Activated CD8-positive, alpha-beta memory T cell treated with anti-CD3 and anti-CD28 coated beads for 36 hours (primary cell): ENCODE data around the gene KCNC3. TPM values are rescaled to one million over a fixed set of nuclear protein-coding genes. Genes with fewer than 3 reads are reported as not detected.

Experiments used
- CTCF ChIA-PET: fragments of 350-600 bp; sonication (Branson Sonifier 250); formaldehyde crosslinking; loops from one replicate; lab custom pipeline; 2021; ENCODE audit warnings: antibody characterized with exemption; lab: Charles Lee
- POLR2A ChIA-PET: fragments of 350-600 bp; sonication (Branson Sonifier 250); formaldehyde crosslinking; loops from one replicate; lab custom pipeline; 2021; ENCODE audit warnings: antibody characterized with exemption; lab: Charles Lee
- total RNA-seq, 2 experiments: library from RNA; stranded (reverse); gene quantifications; one replicate each; pipeline ENCODE4 v1.2.3, GENCODE V29; 2021

Gene KCNC3
- total RNA-seq, 2 experiments from 2014 or later = 0.51 to 0.57 TPM

DNA sequence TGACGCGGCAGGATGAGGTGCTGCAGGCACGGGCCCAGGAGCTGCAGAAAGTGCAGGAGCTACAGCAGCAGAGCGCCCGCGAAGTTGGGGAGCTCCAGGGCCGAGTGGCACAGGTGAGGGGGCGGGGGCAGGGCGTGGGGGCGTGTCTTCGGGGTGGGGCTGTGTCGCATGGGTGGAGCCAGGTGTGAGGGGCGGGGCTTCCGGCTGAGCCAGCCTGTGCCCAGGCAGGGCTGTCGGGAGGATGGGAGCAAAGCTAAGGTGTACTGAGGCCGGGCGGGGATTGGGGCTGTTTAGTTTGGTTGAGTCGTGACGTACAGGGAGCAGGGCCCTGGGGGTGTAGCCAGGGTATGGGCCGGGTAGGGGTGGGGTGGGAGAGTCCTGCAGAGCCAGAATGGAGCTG, 62.3 kb downstream of the KCNC3 start:
- ChIA-PET CTCF (interaction anchor here (0.5 kb wide), 1 partner anchor 22 kb away, joined by 4 read pairs; no protein-coding TSS in a partner anchor), POLR2A (no interaction called here)

DNA sequence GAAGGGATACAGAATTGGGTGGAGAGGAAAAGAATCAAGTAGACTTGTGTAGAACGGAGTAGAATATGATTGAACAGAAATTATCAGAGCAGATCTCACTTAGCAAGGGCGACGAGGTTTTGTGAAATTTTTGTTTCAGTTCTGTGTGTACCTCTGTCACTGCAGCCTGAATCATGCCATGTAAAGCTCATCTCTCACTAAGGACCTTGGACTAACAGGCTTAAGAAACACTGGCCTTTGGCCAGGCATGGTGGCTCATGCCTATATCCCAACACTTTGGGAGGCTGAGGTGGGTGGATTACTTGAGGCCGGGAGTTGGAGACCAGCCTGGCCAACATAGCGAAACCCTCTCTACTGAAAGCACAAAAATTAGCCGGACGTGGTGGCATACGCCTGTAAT, 63.1 kb downstream of the KCNC3 start:
- POLR2A ChIA-PET = no interaction called here

DNA sequence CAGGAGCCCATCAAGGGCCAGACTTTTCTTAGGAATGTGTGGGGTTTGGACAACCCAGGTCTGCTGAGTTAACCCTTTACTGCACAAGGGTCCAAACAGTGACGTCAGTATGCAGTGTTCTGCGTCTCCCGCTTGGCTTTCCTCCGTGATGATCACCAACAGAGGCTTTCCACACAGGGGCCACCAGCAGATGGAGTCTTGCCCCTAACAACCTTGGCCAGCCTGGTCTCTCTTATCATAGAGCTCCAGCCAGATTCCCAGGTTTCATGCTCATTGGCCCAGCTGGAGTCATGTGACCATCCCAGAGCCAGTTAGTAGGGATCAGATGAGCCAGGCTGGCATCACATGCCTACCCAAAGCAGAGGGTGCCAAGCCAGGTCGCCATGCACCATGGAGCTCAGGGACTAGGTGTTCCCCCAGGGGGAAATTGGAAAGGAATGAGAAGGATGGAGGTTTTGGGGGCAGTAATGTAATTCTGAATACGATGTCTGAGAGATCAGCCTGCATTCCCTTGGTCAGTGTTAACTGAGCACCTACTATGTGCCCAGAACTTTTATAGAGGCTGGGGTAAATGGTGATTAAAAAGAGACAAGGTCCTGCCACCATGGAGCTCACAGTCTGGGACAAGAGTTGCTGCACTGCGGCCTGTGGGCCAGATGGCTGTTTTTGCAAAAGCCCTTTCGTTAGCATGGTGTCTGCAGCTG, 64.5 kb downstream of the KCNC3 start:
- POLR2A ChIA-PET = no interaction called here

More for the DNA sequence above, 63.1 kb downstream of the KCNC3 start:
- CTCF ChIA-PET = no interaction called here

DNA sequence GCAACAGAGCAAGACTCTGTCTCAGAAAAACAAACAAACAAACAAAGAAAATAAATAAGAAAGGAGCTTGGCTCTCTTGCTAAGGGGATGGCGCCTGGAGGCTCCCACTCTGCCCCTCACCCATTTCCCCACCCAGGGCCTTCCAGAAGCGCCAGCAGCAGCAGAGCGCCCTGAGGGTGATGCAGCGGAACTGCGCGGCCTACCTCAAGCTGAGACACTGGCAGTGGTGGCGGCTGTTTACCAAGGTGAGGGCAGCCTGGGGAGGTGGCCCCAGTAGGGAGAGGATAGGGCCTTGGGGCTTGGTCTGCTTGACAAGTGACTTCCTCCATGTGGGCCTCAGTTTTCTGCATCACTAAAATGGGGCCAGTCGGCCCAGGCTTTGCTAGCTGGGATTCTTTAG, 66.0 kb downstream of the KCNC3 start:
- POLR2A ChIA-PET = no interaction called here
- CTCF ChIA-PET = no interaction called here

More for the DNA sequence above, 64.5 kb downstream of the KCNC3 start:
- CTCF ChIA-PET = interaction anchor here (0.6 to 0.8 kb wide), 2 partner anchors 10 to 329 kb away, joined by 4 read pairs; no protein-coding TSS in a partner anchor

Other genes with a start within 250 kb of the KCNC3 start
- gene IZUMO2, start 166.1 kb downstream of the KCNC3 start, total RNA-seq = not detected
- gene MYH14, start 125.8 kb downstream of the KCNC3 start, total RNA-seq = not detected
- gene NAPSA, start 36.3 kb upstream of the KCNC3 start, total RNA-seq = 10 to 100 TPM; 40.8 to 43.1 TPM
- 10 to 100 TPM; 67.4 to 70.9 TPM for gene NR1H2, start 47.1 kb upstream of the KCNC3 start, total RNA-seq
- 100 to 1,000 TPM; 173 to 183 TPM for gene POLD1, start 55.0 kb upstream of the KCNC3 start, total RNA-seq
- gene SPIB, start 89.6 kb upstream of the KCNC3 start, total RNA-seq = under 1 TPM; 0.57 to 0.96 TPM
- gene MYBPC2, start 103.5 kb upstream of the KCNC3 start, total RNA-seq = under 1 TPM in 1 of 2 experiments, not detected in 1; 0.04 TPM
- gene EMC10, start 147.1 kb upstream of the KCNC3 start, total RNA-seq = 10 to 100 TPM; 65.0 to 67.0 TPM
- gene GARIN5A, start 147.5 kb upstream of the KCNC3 start, total RNA-seq = under 1 TPM; 0.34 to 0.69 TPM
- gene JOSD2, start 181.8 kb upstream of the KCNC3 start, total RNA-seq = 10 to 100 TPM; 40.0 to 44.8 TPM
- gene ASPDH, start 184.5 kb upstream of the KCNC3 start, total RNA-seq = not detected
- gene LRRC4B, start 239.1 kb upstream of the KCNC3 start, total RNA-seq = not detected